H1 (cell line): ENCODE results near the gene ELOVL5. TPM values are rescaled to one million over a fixed set of nuclear protein-coding genes. Genes with fewer than 3 reads are reported as not detected.

Experiments used
- CTCF ChIA-PET: fragments of 300-600 bp; sonication (Branson Sonifier 250); formaldehyde crosslinking; loops from one replicate; lab custom pipeline; 2021; ENCODE audit not compliant: partially characterized antibody; lab: Charles Lee
- POLR2A ChIA-PET: fragments of 300-600 bp; sonication (Branson Sonifier 250); formaldehyde crosslinking; loops from one replicate; lab custom pipeline; 2021; ENCODE audit warnings: inconsistent platforms; ENCODE audit not compliant: partially characterized antibody; lab: Charles Lee
- DNase-seq, 2 experiments: peaks; one replicate each; pipeline versions ENCODE4 v3.0.0 to v3.0.0-alpha.2; 2010 to 2022; ENCODE audit warnings: low spot score in 2 of 2, low read depth in 1 of 2, mixed read lengths in 1 of 2
- FAIRE-seq: peaks from 2 replicates; lab custom pipeline; 2011; peaks lifted over from hg19 to GRCh38; lab: Jason Lieb, UNC
- H2AFZ ChIP-seq: 2 replicates; pipeline ENCODE4 v1.8.1; 2012; ENCODE audit warnings: low read length, inconsistent platforms
- H2AK5ac ChIP-seq: 2 replicates; pipeline ENCODE4 v1.6.1; 2013; ENCODE audit warnings: low read depth, low read length
- H2BK120ac ChIP-seq: replicated peaks from 2 replicates; pipeline ENCODE3; 2013; ENCODE audit warnings: low read depth, low read length, inconsistent platforms
- H2BK12ac ChIP-seq: 2 replicates; pipeline ENCODE4 v1.6.1; 2013; ENCODE audit warnings: low read depth, low read length
- H2BK15ac ChIP-seq: 2 replicates; pipeline ENCODE4 v1.6.1; 2013; ENCODE audit warnings: low read length
- H2BK20ac ChIP-seq: 2 replicates; pipeline ENCODE4 v1.6.1; 2013; ENCODE audit warnings: low read length
- H2BK5ac ChIP-seq: 2 replicates; pipeline ENCODE4 v1.6.1; 2013; ENCODE audit warnings: low read depth, low read length
- H3K14ac ChIP-seq: 2 replicates; pipeline ENCODE4 v1.6.1; 2013; ENCODE audit warnings: inconsistent platforms; ENCODE audit not compliant: insufficient read length
- H3K18ac ChIP-seq: 2 replicates; pipeline ENCODE4 v1.6.1; 2013; ENCODE audit warnings: low read length; ENCODE audit errors: extremely low read depth
- H3K23ac ChIP-seq: 2 replicates; pipeline ENCODE4 v1.6.1; 2013; ENCODE audit warnings: inconsistent platforms; ENCODE audit not compliant: insufficient read length
- H3K23me2 ChIP-seq: 2 replicates; pipeline ENCODE4 v1.6.1; 2013; ENCODE audit warnings: low read depth, low read length
- H3K27ac ChIP-seq: 2 replicates; pipeline ENCODE4 v1.6.1; 2011; ENCODE audit warnings: low read depth, low read length, inconsistent platforms
- H3K27me3 ChIP-seq, 4 experiments: replicated peaks in 1 of 4; 1 replicate in 1 of 4; 2 replicates in 3 of 4; pipeline versions ENCODE4 v1.6.1 to v1.8.1; 2011 to 2013; ENCODE audit warnings: low read length in 3 of 4, mild to moderate bottlenecking in 3 of 4, inconsistent platforms in 2 of 4, mixed read lengths in 2 of 4, moderate library complexity in 1 of 4; ENCODE audit not compliant: control insufficient read depth in 3 of 4, insufficient read depth in 3 of 4; ENCODE audit errors: extremely low read depth in 1 of 4
- H3K36me3 ChIP-seq, 4 experiments: 2 replicates each; pipeline versions ENCODE4 v1.6.1 to v1.8.1; 2011 to 2013; ENCODE audit warnings: mild to moderate bottlenecking in 4 of 4, low read length in 3 of 4, moderate library complexity in 2 of 4, control low read depth in 1 of 4, inconsistent platforms in 1 of 4; ENCODE audit not compliant: insufficient read depth in 4 of 4, control insufficient read depth in 2 of 4
- H3K4ac ChIP-seq: replicated peaks from 2 replicates; pipeline ENCODE3; 2013; ENCODE audit warnings: low read length, low read depth, mixed read lengths, inconsistent platforms; ENCODE audit not compliant: insufficient read length
- H3K4me1 ChIP-seq, 4 experiments: replicated peaks in 1 of 4; 1 replicate in 1 of 4; 2 replicates in 3 of 4; pipeline versions ENCODE4 v1.6.1 to v1.8.1; 2011 to 2013; ENCODE audit warnings: low read length in 3 of 4, inconsistent platforms in 2 of 4, mixed read lengths in 1 of 4; ENCODE audit not compliant: insufficient read depth in 4 of 4, control insufficient read depth in 3 of 4
- H3K4me2 ChIP-seq, 2 experiments: 2 replicates each; pipeline versions ENCODE4 v1.6.1 to v1.8.1; 2011 to 2013; ENCODE audit warnings: low read depth in 2 of 2, low read length in 2 of 2, control low read depth in 1 of 2, inconsistent platforms in 1 of 2, mild to moderate bottlenecking in 1 of 2; ENCODE audit not compliant: insufficient read depth in 1 of 2
- H3K4me3 ChIP-seq, 4 experiments: fragments of 200-600, 300-600 bp in 1 of 4; sonication (generic), shearing (Covaris generic), sonication (Bioruptor Twin) in 1 of 4; 2 replicates each; pipeline versions ENCODE4 v1.5.1 to v1.8.1; 2011 to 2016; ENCODE audit warnings: low read length in 4 of 4, low read depth in 3 of 4, control low read depth in 2 of 4, inconsistent platforms in 2 of 4, mild to moderate bottlenecking in 2 of 4, mixed read lengths in 1 of 4, moderate library complexity in 1 of 4; ENCODE audit not compliant: insufficient read depth in 2 of 4; ENCODE audit errors: extremely low read depth in 1 of 4
- H3K56ac ChIP-seq: replicated peaks from 2 replicates; pipeline ENCODE3; 2013; ENCODE audit warnings: low read depth, mild to moderate bottlenecking, mixed read lengths, low read length, inconsistent platforms; ENCODE audit not compliant: insufficient read length
- H3K79me1 ChIP-seq: 2 replicates; pipeline ENCODE4 v1.6.1; 2013; ENCODE audit warnings: low read depth, low read length, control low read depth
- H3K79me2 ChIP-seq, 2 experiments: 2 replicates each; pipeline versions ENCODE4 v1.6.1 to v1.8.1; 2012 to 2013; ENCODE audit warnings: low read length in 2 of 2, mild to moderate bottlenecking in 2 of 2, inconsistent platforms in 1 of 2; ENCODE audit not compliant: insufficient read depth in 2 of 2, control insufficient read depth in 1 of 2
- H3K9ac ChIP-seq, 4 experiments: replicated peaks in 1 of 4; 1 replicate in 1 of 4; 2 replicates in 3 of 4; pipeline versions ENCODE4 v1.6.1 to v1.8.1; 2011 to 2013; ENCODE audit warnings: low read depth in 3 of 4, low read length in 3 of 4, control low read depth in 2 of 4, mild to moderate bottlenecking in 2 of 4, moderate library complexity in 2 of 4, inconsistent platforms in 1 of 4; ENCODE audit errors: extremely low read depth in 1 of 4
- H3K9me3 ChIP-seq, 2 experiments: 2 replicates each; pipeline versions ENCODE4 v1.6.1 to v1.8.1; 2012 to 2013; ENCODE audit warnings: mild to moderate bottlenecking in 2 of 2, moderate library complexity in 2 of 2, control low read depth in 1 of 2, inconsistent platforms in 1 of 2, low read depth in 1 of 2, low read length in 1 of 2, mixed read lengths in 1 of 2; ENCODE audit not compliant: insufficient read depth in 2 of 2
- H4K20me1 ChIP-seq, 2 experiments: replicated peaks in 1 of 2; 2 replicates each; pipeline versions ENCODE3 to v1.8.1; 2011 to 2013; ENCODE audit warnings: inconsistent platforms in 2 of 2, low read length in 2 of 2, mild to moderate bottlenecking in 1 of 2; ENCODE audit not compliant: insufficient read depth in 2 of 2, control insufficient read depth in 1 of 2
- H4K5ac ChIP-seq: 2 replicates; pipeline ENCODE4 v1.6.1; 2013; ENCODE audit warnings: low read length, low read depth, mixed read lengths, inconsistent platforms; ENCODE audit not compliant: insufficient read length
- H4K8ac ChIP-seq: 2 replicates; pipeline ENCODE4 v1.8.0; 2013; ENCODE audit warnings: mild to moderate bottlenecking, moderate library complexity, low read length, inconsistent platforms; ENCODE audit not compliant: insufficient read depth; ENCODE audit errors: extremely low read depth
- H4K91ac ChIP-seq: replicated peaks from 2 replicates; pipeline ENCODE3; 2013; ENCODE audit warnings: low read length, mixed read lengths, inconsistent platforms; ENCODE audit not compliant: insufficient read length
- CBX5 ChIP-seq: fragments of 300-800, 300-1000 bp; sonication (generic); IDR thresholded peaks from 2 replicates; pipeline ENCODE4 v1.7.1; 2016; ENCODE audit warnings: antibody characterized with exemption, low read length, low read depth
- CBX8 ChIP-seq: fragments of 300-800, 300-1000 bp; sonication (generic); IDR thresholded peaks from 2 replicates; pipeline ENCODE4 v1.7.1; 2016; ENCODE audit warnings: low read depth, low read length, borderline replicate concordance
- CHD1 ChIP-seq: IDR thresholded peaks from 2 replicates; pipeline ENCODE4 v1.6.1; 2012; ENCODE audit warnings: low read depth, low read length, improper control_type of control experiment
- CTBP2 ChIP-seq: IDR thresholded peaks from 2 replicates; pipeline ENCODE4 v1.7.0; 2011; ENCODE audit warnings: borderline replicate concordance, mild to moderate bottlenecking, moderate library complexity, mixed read lengths, low read length; ENCODE audit not compliant: insufficient read depth, insufficient read length
- EZH2 ChIP-seq: fragments of 200-600 bp; sonication (generic); IDR thresholded peaks from 2 replicates; pipeline ENCODE4 v1.7.1; 2012; ENCODE audit warnings: low read depth, mild to moderate bottlenecking, moderate library complexity, low read length, inconsistent platforms; ENCODE audit not compliant: severe bottlenecking
- KDM1A ChIP-seq: fragments of 200-600, 300-600 bp; sonication (generic); IDR thresholded peaks from 2 replicates; pipeline ENCODE4 v1.7.1; 2016; ENCODE audit warnings: mild to moderate bottlenecking, low read length, borderline replicate concordance
- KDM5A ChIP-seq: fragments of 200-600 bp; IDR thresholded peaks from 2 replicates; pipeline ENCODE4 v1.7.1; 2012; ENCODE audit warnings: mild to moderate bottlenecking, low read length, inconsistent platforms, mixed read lengths
- PHF8 ChIP-seq: fragments of 200-600 bp; sonication (generic); conservative IDR thresholded peaks from 2 replicates; pipeline ENCODE4 v1.7.1; 2012; ENCODE audit warnings: low read depth, mild to moderate bottlenecking, inconsistent platforms, low read length, moderate library complexity
- POLR2A ChIP-seq, 2 experiments: IDR thresholded peaks; 1 replicate in 1 of 2; 2 replicates in 1 of 2; pipeline ENCODE4 v1.6.1; 2011; ENCODE audit warnings: low read depth in 2 of 2, low read length in 2 of 2, mild to moderate bottlenecking in 2 of 2; ENCODE audit errors: control extremely low read depth in 1 of 2
- RFX5 ChIP-seq: IDR thresholded peaks from 2 replicates; pipeline ENCODE4 v1.6.1; 2011; ENCODE audit warnings: low read depth, low read length, improper control_type of control experiment, borderline replicate concordance
- RXRA ChIP-seq: IDR thresholded peaks from 2 replicates; pipeline ENCODE4 v1.6.1; 2011; ENCODE audit warnings: low read depth, mild to moderate bottlenecking, low read length, moderate library complexity; ENCODE audit not compliant: insufficient read depth
- SIX5 ChIP-seq: IDR thresholded peaks from 2 replicates; pipeline ENCODE4 v1.6.1; 2011; ENCODE audit warnings: mild to moderate bottlenecking, low read depth, low read length
- SP1 ChIP-seq: IDR thresholded peaks from 2 replicates; pipeline ENCODE4 v1.6.1; 2011; ENCODE audit warnings: low read depth, low read length
- SP4 ChIP-seq: IDR thresholded peaks from 2 replicates; pipeline ENCODE4 v1.6.1; 2012; ENCODE audit warnings: low read length, inconsistent platforms
- TAF7 ChIP-seq: optimal IDR thresholded peaks from 2 replicates; pipeline ENCODE3; 2011; ENCODE audit warnings: low read depth, mild to moderate bottlenecking, inconsistent platforms, low read length, moderate library complexity, borderline replicate concordance
- TCF12 ChIP-seq: IDR thresholded peaks from 2 replicates; pipeline ENCODE4 v1.6.1; 2011; ENCODE audit warnings: low read depth, mild to moderate bottlenecking, low read length
- YY1 ChIP-seq: IDR thresholded peaks from 2 replicates; pipeline ENCODE4 v1.6.1; 2011; ENCODE audit warnings: low read depth, mild to moderate bottlenecking, low read length
- polyA plus RNA-seq, 7 experiments: library from polyadenylated mRNA; depleted of rRNA in 3 of 7; stranded (reverse) in 5 of 7; unstranded in 2 of 7; fragments of >200 nt in 5 of 7; fragments of 200-250 nt in 2 of 7; gene quantifications; 1 replicate in 5 of 7; 2 replicates in 1 of 7; 4 replicates in 1 of 7; pipeline versions ENCODE4 v1.2.1 to v1.2.3, GENCODE V29; 2011 to 2013; ENCODE audit warnings: missing spikeins in 2 of 7, mixed read lengths in 2 of 7
- total RNA-seq: library from RNA; stranded (reverse); fragmentation: NEBNext Ultra II Directional; extraction: Animal tissue kit (Norgen Biotek cat#: 25700); gene quantifications from 2 replicates; pipeline ENCODE4 v1.2.1, GENCODE V29; 2021

The ELOVL5 gene
- total and polyA plus RNA-seq, 2 of the 8 experiments (the other 6 are each of a cell fraction or from before 2014, with no cell fraction given): 113 to 156 TPM

DNA sequence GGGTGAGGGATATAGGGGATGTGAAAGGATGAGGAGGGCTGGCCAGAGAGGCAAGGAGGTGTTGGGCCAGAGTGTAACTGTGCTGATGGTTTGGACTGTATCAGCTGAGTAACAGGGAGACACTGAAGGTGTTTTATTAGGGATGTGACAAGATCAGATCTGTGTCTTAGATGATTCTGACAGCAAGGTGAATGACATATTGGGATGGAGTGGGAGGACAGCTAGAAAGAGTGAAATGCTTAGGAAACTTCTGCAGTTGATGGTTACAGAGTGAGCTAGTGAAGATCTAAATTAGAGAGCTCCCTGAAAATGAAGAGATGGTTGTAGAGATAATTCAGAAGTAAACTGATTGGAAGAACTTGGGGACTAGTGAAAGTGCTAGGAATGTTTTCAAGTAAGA is 47.2 kb upstream of the ELOVL5 start:
- no peak overlapping the region for H2BK20ac ChIP-seq
- no peak overlapping the region for H3K27ac ChIP-seq
- H3K4me3 ChIP-seq: no peak overlapping the region
- H3K23ac ChIP-seq: no peak overlapping the region
- H2AK5ac ChIP-seq: no peak overlapping the region
- DNase-seq (no peak), FAIRE-seq (no peak)
- no peak overlapping the region for H3K18ac ChIP-seq
- ChIA-PET CTCF (interaction anchor here (1.0 to 4.7 kb wide), 4 partner anchors 13 to 224 kb away, joined by 3 to 21 read pairs (median 6); no protein-coding TSS in a partner anchor), POLR2A (interaction anchor here (0.7 kb wide), 1 partner anchor 84 kb away, joined by 3 read pairs; no protein-coding TSS in a partner anchor)
- no peaks in the 10 kb centered on the region for H3K4me1 ChIP-seq
- no peaks in the 10 kb centered on the region for H3K79me2 ChIP-seq
- no peak overlapping the region for H3K4ac ChIP-seq
- H3K4me2 ChIP-seq: no peak overlapping the region
- no peaks in the 10 kb centered on the region for H3K9me3 ChIP-seq
- no peaks in the 10 kb centered on the region for H3K27me3 ChIP-seq
- H3K79me1 ChIP-seq: no peaks in the 10 kb centered on the region
- no peak overlapping the region for H3K14ac ChIP-seq
- H3K56ac ChIP-seq: no peak overlapping the region
- no peak overlapping the region for H2BK12ac ChIP-seq
- H2BK5ac ChIP-seq: no peak overlapping the region
- H4K20me1 ChIP-seq: no peaks in the 10 kb centered on the region
- no peak overlapping the region for H2AFZ ChIP-seq
- H4K91ac ChIP-seq: no peak overlapping the region
- no peaks in the 10 kb centered on the region for H3K36me3 ChIP-seq
- H3K23me2 ChIP-seq: no peaks in the 10 kb centered on the region
- no peak overlapping the region for H2BK15ac ChIP-seq
- no peak overlapping the region for H3K9ac ChIP-seq
- no peak overlapping the region for H4K5ac ChIP-seq
- no peak overlapping the region for H4K8ac ChIP-seq
- H2BK120ac ChIP-seq: no peak overlapping the region
- TF ChIP-seq PHF8: no peak
- no peak for TF ChIP-seq CTBP2
- no peak for TF ChIP-seq SP1
- no peak for TF ChIP-seq KDM5A
- TF ChIP-seq POLR2A (IDR thresholded peaks at IDR 0.05; ENCODE audit: control extremely low read depth in 1 of 2, low read depth in 2 of 2, low read length in 2 of 2): no peak
- no peak for TF ChIP-seq RFX5
- no peak for TF ChIP-seq CBX5
- no peak for TF ChIP-seq SP4
- TF ChIP-seq KDM1A: no peak
- no peak for TF ChIP-seq SIX5
- TF ChIP-seq RXRA: no peak
- TF ChIP-seq TAF7: no peak
- no peak for TF ChIP-seq CBX8
- TF ChIP-seq TCF12: no peak
- TF ChIP-seq YY1: no peak
- no peak for TF ChIP-seq CHD1
- TF ChIP-seq EZH2: no peak
